NOMO-1 (cell line): ENCODE results near the gene MS4A6A.
A peak's percentile ranks its signal among the peaks of the same experiment; 100 is the strongest.
"Not testable (repeated sequence)": the region's sequence is repeated elsewhere in the genome, so short reads cannot be mapped to it uniquely, and the experiment has no call there.

ENCODE experiments used
- DNase-seq, 2 experiments: peaks; one replicate each; lab custom pipeline; 2025; ENCODE audit not compliant: unreplicated experiment in 2 of 2; lab: John Stamatoyannopoulos, UW

MS4A6A gene, protein sequence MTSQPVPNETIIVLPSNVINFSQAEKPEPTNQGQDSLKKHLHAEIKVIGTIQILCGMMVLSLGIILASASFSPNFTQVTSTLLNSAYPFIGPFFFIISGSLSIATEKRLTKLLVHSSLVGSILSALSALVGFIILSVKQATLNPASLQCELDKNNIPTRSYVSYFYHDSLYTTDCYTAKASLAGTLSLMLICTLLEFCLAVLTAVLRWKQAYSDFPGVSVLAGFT

DNA sequence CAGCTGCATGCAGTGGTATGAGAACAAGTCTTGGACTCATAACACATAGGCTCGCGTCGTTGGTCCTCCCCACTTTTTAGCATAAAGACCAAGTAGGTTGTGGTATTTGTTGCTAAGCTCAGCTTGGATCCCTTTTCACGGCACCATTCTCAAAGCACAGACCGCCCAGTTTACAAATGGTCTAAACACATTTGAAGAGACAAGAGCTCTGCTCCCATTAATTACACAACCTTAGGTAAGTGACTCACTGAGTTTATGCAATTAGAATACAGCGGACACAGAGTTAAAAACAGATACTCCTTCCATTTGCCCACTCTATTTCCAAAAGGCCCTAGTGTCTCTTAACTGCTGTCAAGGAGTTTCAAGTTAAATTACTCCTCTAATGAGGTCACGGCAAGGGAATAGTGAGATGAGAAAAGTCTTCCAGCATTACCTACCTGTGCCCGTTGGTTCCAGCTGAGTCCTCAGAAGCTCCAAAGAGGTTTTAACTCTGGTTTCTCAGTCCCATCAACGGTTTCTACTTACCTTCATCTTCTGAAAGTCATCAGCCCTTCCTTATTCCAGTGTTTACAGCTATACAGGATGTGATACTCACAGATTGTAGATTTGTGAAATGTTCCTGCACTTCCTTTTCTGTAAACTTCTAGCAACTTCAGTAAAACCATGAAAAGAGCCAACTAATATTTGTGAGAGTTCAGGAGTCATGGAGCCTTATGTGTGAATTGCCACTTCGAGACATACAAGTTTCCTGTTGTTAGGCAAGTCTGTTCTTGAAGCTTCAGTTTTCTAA lies at the start of gene MS4A6A:
Gene MS4A6A (minus strand): TSS at position 543 of the 790 bp plus-strand sequence. CDS start 1,356 bp downstream, outside the sequence.
- DNase-seq, result peak; percentile 47 to 86

GRCh38 chr11:60230681-60231080 lies 47.8 kb upstream of the MS4A6A start:
- DNase-seq, result peak; percentile 11 to 45

DNA sequence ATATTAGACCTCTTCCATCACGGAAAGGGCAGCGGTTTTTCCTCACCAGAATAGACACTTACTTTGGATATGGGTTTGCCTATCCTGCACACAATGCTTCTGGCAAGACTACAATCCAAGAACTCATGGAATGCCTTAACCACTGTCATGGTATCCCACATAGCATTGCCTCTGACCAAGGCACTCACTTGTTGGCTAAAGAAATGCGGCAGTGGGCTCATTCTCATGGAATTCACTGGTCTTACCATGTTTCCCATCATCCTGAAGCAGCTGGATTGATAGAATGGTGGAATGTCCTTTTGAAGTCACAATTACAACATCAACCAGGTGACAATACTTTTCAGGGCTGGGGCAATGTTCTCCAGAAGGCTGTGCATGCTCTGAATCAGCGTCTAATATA lies 39.3 kb upstream of the MS4A6A start:
- DNase-seq, result no peak

DNA sequence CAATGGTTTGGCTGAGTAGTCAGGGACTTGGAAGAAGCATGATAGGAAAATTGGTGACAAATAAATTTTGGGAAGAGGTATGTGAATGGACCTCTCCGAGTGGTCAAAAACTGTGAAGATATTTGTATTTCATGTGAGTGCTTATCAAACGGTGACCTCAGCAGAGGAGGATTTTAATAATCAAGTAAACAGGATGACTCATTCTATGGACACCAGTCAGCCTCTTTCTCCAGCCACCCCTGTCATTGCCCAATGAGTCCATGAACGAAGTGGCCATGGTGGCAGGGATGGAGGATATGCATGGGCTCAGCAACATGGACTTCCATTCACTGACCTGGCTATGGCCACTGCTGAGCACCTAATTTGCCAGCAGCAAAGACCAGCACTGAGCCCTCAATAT lies 38.8 kb upstream of the MS4A6A start:
- DNase-seq, result no peak

GRCh38 chr11:60221181-60221580 lies 38.3 kb upstream of the MS4A6A start:
- no peak for DNase-seq

- DNase-seq, result no peak
These were observed 31.5 kb upstream of the MS4A6A start for GRCh38 chr11:60214386-60214785.

- DNase-seq, result no peak
These were observed 28.3 kb upstream of the MS4A6A start for GRCh38 chr11:60211206-60211605.

GRCh38 chr11:60209977-60210376 lies 27.1 kb upstream of the MS4A6A start:
- DNase-seq, result no peak

GRCh38 chr11:60208951-60209350 lies 26.1 kb upstream of the MS4A6A start:
- DNase-seq, result no peak

- no peak for DNase-seq
These were observed 25.4 kb upstream of the MS4A6A start for GRCh38 chr11:60208146-60208895.

- DNase-seq, result no peak
These were observed 23.7 kb upstream of the MS4A6A start for GRCh38 chr11:60206616-60207015.

- peak; percentile 76 to 87 for DNase-seq
These were observed 22.0 kb upstream of the MS4A6A start for GRCh38 chr11:60204922-60205321.

DNA sequence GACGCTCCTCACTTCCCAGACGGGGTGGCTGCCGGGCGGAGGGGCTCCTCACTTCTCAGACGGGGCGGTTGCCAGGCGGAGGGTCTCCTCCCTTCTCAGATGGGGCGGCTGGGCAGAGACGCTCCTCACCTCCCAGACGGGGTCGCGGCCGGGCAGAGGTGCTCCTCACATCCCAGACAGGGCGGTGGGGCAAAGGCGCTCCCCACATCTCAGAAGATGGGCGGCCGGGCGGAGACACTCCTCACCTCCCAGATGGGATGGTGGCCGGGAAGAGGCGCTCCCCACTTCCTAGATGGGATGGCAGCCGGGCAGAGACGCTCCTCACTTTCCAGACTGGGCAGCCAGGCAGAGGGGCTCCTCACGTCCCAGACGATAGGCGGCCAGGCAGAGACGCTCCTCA lies 18.5 kb upstream of the MS4A6A start:
- not testable (repeated sequence) for DNase-seq

DNA sequence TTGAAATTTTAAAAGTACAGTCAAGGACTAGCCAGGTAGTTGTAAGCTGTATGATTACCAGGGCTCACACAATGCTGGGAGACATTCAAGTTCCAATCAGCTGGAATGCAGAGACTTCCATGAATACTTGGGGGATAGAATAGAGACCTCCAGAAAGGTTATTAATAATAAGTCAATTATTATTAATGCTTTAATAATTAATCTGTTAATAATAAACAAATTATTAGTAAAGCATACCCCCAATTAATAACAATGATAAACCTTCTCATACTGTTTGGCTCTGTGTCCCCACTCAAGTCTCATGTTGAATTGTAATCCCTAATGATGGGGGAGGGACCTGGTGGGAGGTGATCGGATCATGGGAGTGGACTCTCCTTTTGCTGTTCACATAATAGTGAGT lies 14.6 kb upstream of the MS4A6A start:
- DNase-seq, result no peak

DNA sequence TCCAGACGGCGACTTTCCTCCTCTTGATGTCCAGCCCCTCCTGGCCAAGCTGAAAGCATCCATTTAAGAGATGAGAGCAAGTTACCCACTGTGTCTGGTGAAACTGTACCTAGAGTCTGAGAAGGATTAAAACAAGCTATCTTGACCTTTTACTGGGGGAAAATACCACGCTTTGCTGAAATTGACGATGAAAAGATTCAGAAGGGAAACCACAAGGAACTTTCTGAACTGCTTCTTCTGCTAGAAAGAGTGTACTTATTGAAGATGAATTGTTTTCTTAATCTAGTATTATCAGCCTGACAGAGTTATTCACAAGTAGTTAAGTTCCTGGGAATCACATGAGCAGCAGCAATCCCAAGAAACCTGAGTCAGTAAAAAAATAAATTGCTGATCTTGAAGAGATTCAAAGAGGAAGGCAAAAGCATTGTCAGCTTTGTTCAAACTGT lies 13.1 kb upstream of the MS4A6A start:
- DNase-seq, result no peak

- peak in 1 of 2 experiments; percentile 64 for DNase-seq
These were observed 11.6 kb upstream of the MS4A6A start for GRCh38 chr11:60194511-60194910.

DNA sequence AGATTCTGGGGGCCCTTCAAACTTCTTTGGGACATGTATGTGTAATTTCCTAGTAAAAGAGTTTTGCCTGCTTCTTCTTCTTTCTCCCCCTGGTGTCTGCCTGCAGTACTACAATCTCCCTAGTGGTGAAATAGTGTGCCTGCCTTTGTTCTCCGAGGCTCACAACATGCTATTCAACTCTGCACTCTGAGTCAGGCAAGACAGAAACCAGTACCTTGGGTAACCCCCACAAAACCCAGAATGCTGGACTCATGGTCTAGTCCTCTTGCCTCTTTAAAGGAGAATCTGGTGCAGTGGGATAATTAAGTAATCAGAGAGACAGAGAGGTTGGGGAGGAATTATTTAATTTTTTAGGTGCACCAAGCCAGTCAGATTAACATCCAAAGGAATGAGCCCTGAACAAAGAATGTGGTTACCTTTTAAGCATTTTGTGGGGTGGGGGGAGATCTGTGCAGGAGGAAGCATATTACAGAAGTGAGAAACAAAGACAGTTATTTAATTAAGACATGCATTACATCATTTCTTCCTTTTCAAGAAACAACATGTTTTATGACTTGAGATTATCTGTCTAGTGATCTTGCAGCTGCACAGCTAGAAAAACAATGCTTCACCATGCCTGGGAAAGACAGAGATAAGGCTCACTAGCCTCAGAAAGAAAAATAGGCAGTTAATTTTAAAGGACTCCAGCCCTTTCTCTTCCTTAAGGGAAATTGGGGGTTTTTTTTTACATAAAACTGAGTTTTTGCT lies 11.0 kb upstream of the MS4A6A start:
- peak; percentile 76 to 89 for DNase-seq

DNA sequence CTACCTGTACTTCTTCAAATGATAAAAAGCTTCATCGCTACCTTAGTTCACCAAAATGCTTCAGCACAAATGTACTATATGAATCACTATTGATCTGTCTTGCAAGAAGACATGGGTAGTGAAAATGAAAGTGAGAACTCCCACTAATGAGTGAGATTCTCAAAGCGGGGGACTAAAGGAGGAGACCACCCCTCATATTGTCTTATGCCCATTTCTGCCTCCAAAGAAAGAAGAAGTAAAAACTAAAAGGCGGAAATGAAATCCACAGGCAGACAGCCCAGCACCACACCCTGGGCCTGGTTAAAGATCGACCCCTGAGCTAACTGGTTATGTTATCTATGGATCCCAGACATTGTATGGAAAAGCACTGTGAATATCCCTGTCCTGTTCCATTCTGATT lies 9.7 kb upstream of the MS4A6A start:
- peak in 1 of 2 experiments; percentile 25 for DNase-seq

DNA sequence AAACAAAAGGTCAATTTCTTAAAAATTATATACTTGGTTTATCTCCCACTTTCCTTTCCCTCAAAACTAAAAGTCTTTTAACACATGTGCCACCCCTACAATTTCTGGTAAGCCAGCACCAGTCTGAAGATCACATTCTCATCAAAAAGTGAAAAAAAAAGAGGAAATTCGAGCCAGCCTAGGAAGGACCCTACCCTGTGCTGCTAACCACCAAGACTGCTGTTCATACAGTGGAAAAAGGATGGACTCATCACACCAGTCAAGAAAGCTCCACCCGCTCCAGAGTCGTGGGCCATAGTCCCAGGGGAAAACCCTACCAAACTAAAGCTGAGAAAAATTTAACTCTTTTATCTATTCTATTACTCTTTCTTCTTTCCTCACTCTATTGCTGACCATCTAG lies 5.6 kb upstream of the MS4A6A start:
- peak; percentile 12 to 60 for DNase-seq

GRCh38 chr11:60186128-60186527 lies 3.2 kb upstream of the MS4A6A start:
- DNase-seq, result not testable (repeated sequence)

DNA sequence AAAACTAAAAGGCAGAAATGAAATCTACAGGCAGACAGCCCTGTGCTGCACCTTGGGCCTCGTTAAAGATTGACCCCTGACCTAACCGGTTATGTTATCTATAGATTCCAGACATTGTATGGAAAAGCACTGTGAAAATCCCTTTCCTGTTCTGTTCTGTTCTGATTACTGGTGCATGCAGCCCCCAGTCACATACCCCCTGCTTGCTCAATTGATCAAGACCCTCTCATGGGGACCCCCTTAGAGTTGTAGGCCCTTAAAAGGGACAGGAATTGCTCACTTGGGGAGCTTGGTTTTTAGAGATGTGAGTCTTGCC lies 2.6 kb upstream of the MS4A6A start:
- peak in 1 of 2 experiments; percentile 45 for DNase-seq
